ENCODE measurements around the gene SRGAP3. TPM values are rescaled to one million over a fixed set of nuclear protein-coding genes. Genes with fewer than 3 reads are reported as not detected.
"Not testable (repeated sequence)": the region's sequence is repeated elsewhere in the genome, so short reads cannot be mapped to it uniquely, and the experiment has no call there.

The SRGAP3 gene
- 10 to 100 TPM; 10.9 to 11.4 TPM for total RNA-seq

DNA sequence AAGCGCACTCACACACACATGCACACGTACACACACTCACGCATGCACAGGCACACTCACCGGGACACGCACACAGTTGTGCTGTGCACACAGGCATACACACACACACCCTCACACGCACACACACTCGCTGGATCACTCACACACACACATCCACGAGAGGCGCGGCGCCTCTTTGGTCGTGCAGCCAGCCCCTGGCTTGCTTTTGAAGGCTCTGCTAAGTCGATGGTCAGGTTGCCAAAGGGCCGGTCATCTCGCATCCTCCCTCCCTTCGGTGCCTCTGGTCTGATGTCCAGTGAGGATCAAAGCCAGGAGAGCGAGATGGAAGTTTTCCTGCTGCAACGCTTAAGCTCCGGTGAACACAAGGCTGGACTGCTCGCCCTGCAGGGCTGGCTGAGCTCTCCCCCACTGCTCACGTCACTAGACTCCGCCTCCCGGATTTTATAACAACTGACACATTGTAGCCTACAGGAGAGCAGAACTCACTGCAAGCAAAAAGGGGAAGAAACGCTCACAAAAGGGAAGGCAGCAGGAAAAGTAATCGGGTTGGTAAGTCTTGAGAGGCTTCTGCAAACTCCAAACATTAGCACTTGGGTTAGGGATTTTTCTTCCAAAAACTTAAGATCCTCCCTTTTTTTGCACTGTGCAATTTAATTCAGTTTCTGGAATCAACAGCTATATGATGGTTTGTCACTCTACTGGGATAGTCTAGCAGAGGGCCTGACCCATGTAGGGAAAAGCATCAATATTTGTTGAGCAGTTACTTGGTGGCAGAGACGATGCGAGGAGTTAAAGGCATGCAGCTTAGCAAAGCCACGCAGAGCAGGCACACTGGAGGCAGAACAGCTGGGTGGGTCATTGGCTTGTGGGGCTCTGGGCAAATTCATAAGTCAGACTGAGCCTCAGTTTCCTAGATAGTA, at the start of gene SRGAP3:
Gene SRGAP3 (minus strand): TSS at position 374 of the 920 bp plus-strand sequence. CDS start 695 bp downstream, outside the sequence.
- Histone ChIP-seq H3K27ac (peak within 1 kb of the TSS in 3 of 4 donors; percentile 18 to 40 (median 38)), H3K4me1 (peaks cover 20% of the 10 kb centered on the region), H3K4me3 (peak within 1 kb of the TSS in 1 of 2 donors; percentile 9), H3K36me3 (replicated peaks in 1 of 2; ENCODE audit: insufficient read depth in 1 of 2, low read depth in 2 of 2) (no peaks in the 10 kb centered on the region), H3K27me3 (no peaks in the 10 kb centered on the region), H3K9me3 (no peaks in the 10 kb centered on the region)
- ATAC-seq (peak; percentile 97), DNase-seq (peak; percentile 86 to 93 (median 88))
- 2 to 3% methylated on average over 21 to 28 of the region's 28 CpGs for WGBS, 2 donors
- intact Hi-C loops (cut with DNase I), result no loop called here
- TF ChIP-seq, protein P1, sequence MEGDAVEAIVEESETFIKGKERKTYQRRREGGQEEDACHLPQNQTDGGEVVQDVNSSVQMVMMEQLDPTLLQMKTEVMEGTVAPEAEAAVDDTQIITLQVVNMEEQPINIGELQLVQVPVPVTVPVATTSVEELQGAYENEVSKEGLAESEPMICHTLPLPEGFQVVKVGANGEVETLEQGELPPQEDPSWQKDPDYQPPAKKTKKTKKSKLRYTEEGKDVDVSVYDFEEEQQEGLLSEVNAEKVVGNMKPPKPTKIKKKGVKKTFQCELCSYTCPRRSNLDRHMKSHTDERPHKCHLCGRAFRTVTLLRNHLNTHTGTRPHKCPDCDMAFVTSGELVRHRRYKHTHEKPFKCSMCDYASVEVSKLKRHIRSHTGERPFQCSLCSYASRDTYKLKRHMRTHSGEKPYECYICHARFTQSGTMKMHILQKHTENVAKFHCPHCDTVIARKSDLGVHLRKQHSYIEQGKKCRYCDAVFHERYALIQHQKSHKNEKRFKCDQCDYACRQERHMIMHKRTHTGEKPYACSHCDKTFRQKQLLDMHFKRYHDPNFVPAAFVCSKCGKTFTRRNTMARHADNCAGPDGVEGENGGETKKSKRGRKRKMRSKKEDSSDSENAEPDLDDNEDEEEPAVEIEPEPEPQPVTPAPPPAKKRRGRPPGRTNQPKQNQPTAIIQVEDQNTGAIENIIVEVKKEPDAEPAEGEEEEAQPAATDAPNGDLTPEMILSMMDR (IDR thresholded peaks at IDR 0.05), result peak in 5 of 7 experiments; percentile 8 to 69 (median 59)
- peak in 2 of 3 donors; percentile 51 to 52 for TF ChIP-seq POLR2A (IDR thresholded peaks at IDR 0.05)

DNA sequence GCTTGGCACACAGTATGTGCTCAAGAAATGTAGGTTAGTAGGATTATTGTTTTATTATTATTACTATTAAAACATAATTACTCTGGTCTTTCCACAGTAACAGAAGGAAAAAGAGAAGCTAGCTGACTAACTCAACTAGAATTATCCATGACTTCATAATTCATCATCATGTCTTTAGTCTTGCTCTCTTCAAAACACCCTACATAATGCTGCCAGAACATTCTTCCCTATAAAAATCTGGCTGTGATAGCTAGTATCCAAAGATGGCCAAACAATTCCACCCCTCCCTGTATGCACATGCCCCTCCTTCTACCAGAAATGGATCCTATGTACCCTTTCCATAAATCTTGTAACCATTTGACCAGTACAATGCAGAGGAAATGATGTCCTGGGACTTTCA, 48.8 kb upstream of the SRGAP3 start:
- intact Hi-C loops (cut with DNase I), result no loop called here
- no peak for TF ChIP-seq POLR2A (IDR thresholded peaks at IDR 0.05)
- TF ChIP-seq, protein P1 (IDR thresholded peaks at IDR 0.05), result no peak
- no peak overlapping the region for H3K4me3 ChIP-seq

DNA sequence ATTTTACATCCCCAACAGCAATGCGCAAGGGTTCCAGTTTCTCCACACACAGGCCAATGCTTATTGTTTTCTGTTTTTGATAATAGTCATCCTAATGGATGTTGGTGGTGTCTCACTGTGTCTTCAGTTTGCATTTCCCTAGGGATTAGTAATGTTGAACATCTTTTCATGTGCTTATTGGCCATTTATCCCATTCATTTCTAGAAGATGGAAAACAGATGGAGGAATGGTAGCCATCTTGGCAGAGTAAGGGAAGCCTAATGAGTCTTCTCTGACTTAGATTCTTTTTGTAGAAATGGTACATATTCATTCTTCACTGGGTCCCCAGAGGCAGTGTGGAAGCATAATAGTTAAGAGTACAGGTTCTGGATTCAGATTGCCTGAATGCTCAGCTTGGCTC, 46.8 kb upstream of the SRGAP3 start:
- no peaks in the 10 kb centered on the region for H3K4me1 ChIP-seq
- intact Hi-C loops (cut with DNase I), result no loop called here
- H3K4me3 ChIP-seq, result no peak overlapping the region
- TF ChIP-seq, protein P1 (IDR thresholded peaks at IDR 0.05), result no peak
- TF ChIP-seq POLR2A (IDR thresholded peaks at IDR 0.05), result no peak
- no peaks in the 10 kb centered on the region for H3K36me3 ChIP-seq (replicated peaks in 1 of 2; ENCODE audit: insufficient read depth in 1 of 2, low read depth in 2 of 2)
- no peak for DNase-seq
- no peaks in the 10 kb centered on the region for H3K9me3 ChIP-seq
- H3K27me3 ChIP-seq, result no peaks in the 10 kb centered on the region
- WGBS, 2 donors, result 95 to 100% methylated on average over 1 of the region's 1 CpG
- ATAC-seq, result no peak
- H3K27ac ChIP-seq, result no peak overlapping the region

More for the DNA sequence above, 48.8 kb upstream of the SRGAP3 start:
- Histone ChIP-seq H3K9me3 (no peaks in the 10 kb centered on the region), H3K36me3 (replicated peaks in 1 of 2; ENCODE audit: insufficient read depth in 1 of 2, low read depth in 2 of 2) (no peaks in the 10 kb centered on the region), H3K27ac (no peak overlapping the region), H3K27me3 (no peaks in the 10 kb centered on the region), H3K4me1 (peaks cover 7% of the 10 kb centered on the region)
- DNase-seq (no peak), ATAC-seq (no peak)

DNA sequence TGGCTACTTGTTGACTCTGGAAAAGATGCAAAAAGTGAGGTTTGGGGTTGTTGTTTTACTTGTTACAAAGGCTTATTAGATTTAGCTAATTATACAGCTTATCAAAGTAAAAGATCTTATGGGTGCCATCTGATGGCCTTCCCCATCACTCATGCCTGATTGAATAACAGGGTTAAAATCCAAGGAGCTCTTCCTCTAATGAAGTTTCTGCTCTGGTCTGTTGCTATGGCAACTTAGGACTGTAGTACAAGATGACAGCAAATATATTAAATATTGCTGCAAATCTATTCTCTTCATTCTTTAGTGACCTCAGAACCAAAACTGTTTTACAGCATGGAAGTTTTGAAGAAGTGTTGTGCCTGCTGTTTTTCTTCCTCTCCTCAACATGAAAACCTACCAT, 45.6 kb upstream of the SRGAP3 start:
- Histone ChIP-seq H3K9me3 (no peaks in the 10 kb centered on the region), H3K4me3 (no peak overlapping the region), H3K27ac (no peak overlapping the region), H3K36me3 (replicated peaks in 1 of 2; ENCODE audit: insufficient read depth in 1 of 2, low read depth in 2 of 2) (no peaks in the 10 kb centered on the region), H3K27me3 (no peaks in the 10 kb centered on the region), H3K4me1 (no peaks in the 10 kb centered on the region)
- DNase-seq, result no peak
- no peak for ATAC-seq
- intact Hi-C loops (cut with DNase I), result no loop called here
- TF ChIP-seq, protein P1 (IDR thresholded peaks at IDR 0.05), result no peak
- no peak for TF ChIP-seq POLR2A (IDR thresholded peaks at IDR 0.05)

DNA sequence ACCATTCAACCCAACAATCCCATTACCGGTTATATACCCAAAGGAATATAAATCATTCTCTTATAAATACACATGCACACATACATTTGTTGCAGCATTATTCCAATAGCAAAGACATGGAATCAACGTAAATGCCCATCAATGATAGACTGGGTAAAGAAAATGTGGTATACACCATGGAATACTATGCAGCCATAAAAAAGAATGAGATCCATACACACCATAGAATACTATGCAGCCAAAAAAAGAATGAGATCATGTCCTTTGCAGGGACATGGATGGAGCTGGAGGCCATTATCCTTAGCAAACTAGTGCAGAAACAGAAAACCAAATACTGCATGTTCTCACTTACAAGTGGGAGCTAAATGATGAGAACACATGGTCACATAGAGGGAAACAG, 44.5 kb upstream of the SRGAP3 start:
- 79 to 96% methylated on average over 2 of the region's 2 CpGs for WGBS, 2 donors
- ATAC-seq; intact Hi-C loops (cut with DNase I): not testable (repeated sequence)

More for the DNA sequence above, 44.5 kb upstream of the SRGAP3 start:
- not testable (repeated sequence) for H3K27ac ChIP-seq; DNase-seq; H3K9me3 ChIP-seq; H3K27me3 ChIP-seq; H3K4me1 ChIP-seq; H3K4me3 ChIP-seq; H3K36me3 ChIP-seq (replicated peaks in 1 of 2; ENCODE audit: insufficient read depth in 1 of 2, low read depth in 2 of 2)

Data from body of pancreas (tissue), 4 donors.